ENCODE data around the gene SOBP.
A peak's percentile ranks its signal among the peaks of the same experiment; 100 is the strongest.

Gene SOBP

DNA sequence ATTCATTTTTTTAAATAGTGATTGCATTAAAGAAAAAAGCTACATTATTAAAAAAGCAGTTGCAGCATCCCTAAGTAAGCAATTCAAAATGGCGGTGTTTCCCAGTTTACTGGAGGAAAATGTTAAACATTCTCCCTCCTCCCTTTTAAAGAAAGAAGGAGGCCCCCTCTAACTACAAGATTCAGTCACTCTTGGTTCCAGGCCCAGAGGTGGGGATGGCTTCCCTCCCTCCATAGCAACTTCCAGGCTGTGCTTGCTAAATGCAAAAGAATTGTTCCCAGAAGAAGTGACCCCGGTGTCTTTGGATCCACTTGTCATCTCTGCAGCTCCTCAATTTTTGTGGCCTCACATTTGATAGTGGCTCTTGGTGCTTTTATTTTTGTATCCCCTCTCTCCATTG, 165.9 kb downstream of the SOBP start:
- no peak for DNase-seq (ENCODE audit: low read depth in 4 of 4, low spot score in 1 of 4)

DNA sequence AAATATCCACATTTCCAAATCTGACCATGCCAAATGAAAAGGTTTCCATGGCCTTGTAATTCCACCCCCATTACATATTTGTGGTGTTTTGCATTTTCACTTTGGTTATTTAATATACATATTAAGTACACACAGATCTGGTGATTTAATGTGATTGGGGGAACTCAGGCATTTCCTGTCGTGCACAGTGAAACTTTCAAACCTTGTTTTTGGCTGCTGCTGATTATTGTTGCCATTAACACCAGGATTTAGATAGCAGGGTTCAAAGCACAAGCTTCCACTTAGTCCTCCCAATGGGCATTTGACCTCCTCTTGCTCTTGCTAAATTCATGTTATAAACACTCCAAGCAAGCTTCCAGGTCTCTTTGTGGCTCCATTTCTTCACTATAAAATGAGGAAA, 166.5 kb downstream of the SOBP start:
- DNase-seq (ENCODE audit: low read depth in 4 of 4, low spot score in 1 of 4): no peak

- DNase-seq (ENCODE audit: low read depth in 4 of 4, low spot score in 1 of 4): no peak
These were observed 167.0 kb downstream of the SOBP start for GRCh38 chr6:107656883-107657282.

- no peak for DNase-seq (ENCODE audit: low read depth in 4 of 4, low spot score in 1 of 4)
These were observed 167.4 kb downstream of the SOBP start for GRCh38 chr6:107657373-107657754.

DNA sequence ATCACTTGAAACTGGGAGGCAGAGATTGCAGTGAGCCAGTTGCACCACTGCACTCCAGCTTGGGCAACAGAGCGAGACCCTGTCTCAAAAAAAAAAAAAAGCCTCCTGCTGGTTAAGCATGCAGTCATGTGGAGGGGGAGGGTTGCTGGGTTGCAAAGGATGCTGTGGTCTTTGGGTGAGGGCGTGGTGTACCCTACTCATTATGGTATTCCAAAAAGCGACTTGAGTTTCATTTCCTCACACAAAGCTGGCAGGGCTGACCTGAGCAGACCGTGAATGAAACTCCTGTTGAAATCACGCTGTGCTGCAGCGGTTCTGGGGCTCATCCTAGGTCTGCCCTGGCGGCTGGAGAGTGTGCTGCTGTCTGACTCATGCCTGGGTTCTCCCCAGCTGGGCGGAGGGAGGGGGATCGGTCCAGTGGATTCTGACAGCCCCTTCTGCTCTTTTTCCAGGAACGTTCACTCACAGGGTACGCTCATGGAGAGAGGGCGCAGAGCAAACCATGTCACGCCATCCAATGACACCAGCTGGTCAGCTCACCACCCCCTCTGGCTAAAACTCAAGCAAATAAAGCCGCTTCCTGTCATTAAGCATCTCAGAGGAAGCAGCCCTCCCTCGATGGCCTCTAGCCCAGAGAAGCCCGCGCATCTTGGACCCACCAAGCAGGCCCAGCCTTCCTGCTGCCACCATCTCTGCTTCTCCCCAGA, 168.0 kb downstream of the SOBP start:
- DNase-seq (ENCODE audit: low read depth in 4 of 4, low spot score in 1 of 4): peak in 2 of 4 experiments; percentile 16 to 41

- no peak for DNase-seq (ENCODE audit: low read depth in 4 of 4, low spot score in 1 of 4)
These were observed 169.3 kb downstream of the SOBP start for GRCh38 chr6:107658920-107659865.

DNA sequence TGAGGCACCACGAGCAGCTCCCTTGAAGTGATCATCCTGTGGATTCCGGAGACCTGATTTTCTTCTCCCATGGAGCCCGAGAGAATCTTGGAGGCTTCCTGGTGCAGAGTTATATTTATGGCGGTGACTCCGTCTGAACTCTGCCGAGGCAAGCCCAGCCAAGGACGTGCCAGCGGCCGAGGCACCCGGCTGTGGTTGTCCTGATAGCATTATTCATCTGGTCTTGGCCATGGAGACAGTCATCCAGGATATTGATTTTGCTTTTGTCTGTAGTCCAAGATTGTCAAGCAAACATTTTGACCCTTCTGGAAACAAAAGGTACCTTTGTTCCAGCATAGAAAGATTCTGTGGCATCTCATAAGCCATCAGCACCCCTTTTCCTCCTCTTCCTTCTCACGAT, 170.9 kb downstream of the SOBP start:
- DNase-seq (ENCODE audit: low read depth in 4 of 4, low spot score in 1 of 4): no peak

GRCh38 chr6:107661291-107661690, 171.4 kb downstream of the SOBP start:
- no peak for DNase-seq (ENCODE audit: low read depth in 4 of 4, low spot score in 1 of 4)

GRCh38 chr6:107662333-107662732, 172.4 kb downstream of the SOBP start:
- DNase-seq (ENCODE audit: low read depth in 4 of 4, low spot score in 1 of 4): no peak

DNA sequence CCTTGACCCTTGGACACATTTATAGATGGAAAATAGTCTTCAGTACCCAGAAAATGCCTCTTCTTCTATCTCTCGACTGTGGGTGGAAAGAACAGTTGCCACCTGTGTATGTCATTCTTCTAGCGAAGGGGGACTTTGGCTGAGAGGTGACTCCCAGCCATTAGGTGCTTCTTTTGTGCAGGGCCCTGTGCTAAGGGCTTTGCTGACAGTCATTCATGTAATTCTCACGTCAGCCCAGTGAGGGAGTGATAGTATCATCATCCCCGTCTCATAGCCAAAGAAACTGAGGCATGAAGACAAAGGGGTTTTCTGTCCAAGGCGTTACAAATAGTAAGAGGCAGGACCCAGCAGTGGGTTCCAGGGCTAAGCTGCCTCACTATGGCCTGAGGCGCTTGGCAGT, 173.4 kb downstream of the SOBP start:
- no peak for DNase-seq (ENCODE audit: low read depth in 4 of 4, low spot score in 1 of 4)

DNA sequence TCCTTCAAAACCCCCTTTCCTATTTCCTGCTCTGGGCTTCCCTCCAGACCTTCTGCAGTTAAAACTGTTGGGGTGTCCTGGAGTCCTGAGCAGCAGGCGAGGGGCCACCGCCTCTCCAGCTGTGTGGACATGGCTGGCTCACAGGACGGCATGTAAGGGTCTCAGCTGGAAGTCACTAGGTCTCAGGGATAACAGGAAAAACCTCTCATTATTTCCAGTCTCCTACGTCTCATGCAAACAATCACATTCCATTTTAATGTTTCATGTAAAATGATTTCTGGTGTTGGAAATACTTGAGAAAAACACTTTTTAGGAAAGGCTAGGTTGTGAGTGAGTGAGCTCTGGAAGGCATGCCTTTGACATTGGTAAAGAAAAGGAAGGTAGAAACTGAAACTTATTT, 175.5 kb downstream of the SOBP start:
- no peak for DNase-seq (ENCODE audit: low read depth in 4 of 4, low spot score in 1 of 4)

GRCh38 chr6:107666084-107666980, 176.4 kb downstream of the SOBP start:
- DNase-seq (ENCODE audit: low read depth in 4 of 4, low spot score in 1 of 4): no peak

- no peak for DNase-seq (ENCODE audit: low read depth in 4 of 4, low spot score in 1 of 4)
These were observed 177.2 kb downstream of the SOBP start for GRCh38 chr6:107666981-107667601.

GRCh38 chr6:107667790-107668189, 177.9 kb downstream of the SOBP start:
- DNase-seq (ENCODE audit: low read depth in 4 of 4, low spot score in 1 of 4): no peak

DNA sequence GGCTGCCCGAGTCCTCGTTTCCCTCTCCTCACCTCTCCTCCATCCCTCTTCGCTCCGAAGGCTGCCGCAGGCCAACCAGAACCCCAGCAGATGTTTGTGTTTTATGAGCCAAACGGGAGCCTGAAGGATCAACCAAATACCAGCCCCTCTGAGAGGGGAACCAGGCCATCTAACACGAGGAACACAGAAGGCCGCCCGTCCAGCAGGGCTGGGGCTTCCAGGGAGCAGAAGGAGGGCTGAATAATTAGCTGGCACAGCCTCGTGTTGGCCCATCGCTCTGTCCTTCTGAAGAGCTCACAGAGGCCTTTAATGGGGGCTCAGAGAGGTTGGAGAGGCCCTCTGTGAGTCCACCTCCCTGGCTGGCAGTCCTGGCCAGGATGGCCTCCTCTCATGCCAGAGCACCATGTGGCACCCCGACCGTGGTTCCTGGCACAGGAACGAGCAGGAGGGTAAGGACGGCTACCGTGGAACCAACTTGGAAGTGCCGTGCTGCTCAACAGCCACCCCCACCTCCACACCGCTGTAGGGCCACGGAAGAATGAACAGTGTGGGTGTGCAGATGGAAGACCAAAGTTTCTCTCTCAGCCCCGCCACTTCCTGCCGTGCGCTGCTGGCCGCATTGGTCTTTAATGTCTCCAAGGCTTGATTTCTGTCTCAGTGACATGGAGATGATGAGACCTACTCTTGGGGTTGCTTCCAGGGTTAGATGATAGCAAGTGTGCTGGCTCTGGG, 179.0 kb downstream of the SOBP start:
- DNase-seq (ENCODE audit: low read depth in 4 of 4, low spot score in 1 of 4): peak in 1 of 4 experiments; percentile 15

GRCh38 chr6:107670792-107671199, 180.9 kb downstream of the SOBP start:
- DNase-seq (ENCODE audit: low read depth in 4 of 4, low spot score in 1 of 4): no peak

- DNase-seq (ENCODE audit: low read depth in 4 of 4, low spot score in 1 of 4): no peak
These were observed 183.2 kb downstream of the SOBP start for GRCh38 chr6:107673076-107673494.

GRCh38 chr6:107674995-107675738, 185.2 kb downstream of the SOBP start:
- peak; percentile 68 to 84 (median 78) for DNase-seq (ENCODE audit: low read depth in 4 of 4, low spot score in 1 of 4)

DNA sequence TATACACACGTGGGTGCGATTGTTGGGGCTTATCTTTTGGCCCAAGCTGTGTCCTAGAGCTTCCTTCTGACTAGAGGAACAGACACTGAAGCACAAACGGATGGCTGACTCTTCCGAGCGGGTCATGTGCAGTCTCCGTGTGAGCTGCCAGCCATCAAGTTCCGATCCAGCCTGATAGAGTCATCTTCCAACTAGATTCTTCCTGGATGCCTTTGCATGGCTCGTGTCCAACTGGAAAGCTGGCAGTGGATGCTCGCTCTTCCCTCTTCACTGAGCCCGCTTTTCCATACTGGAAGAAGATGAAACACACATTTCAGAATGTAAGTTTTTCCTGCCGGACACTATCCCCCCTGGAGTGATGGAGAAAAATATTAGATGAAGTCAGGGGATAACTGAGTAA, 186.1 kb downstream of the SOBP start:
- DNase-seq (ENCODE audit: low read depth in 4 of 4, low spot score in 1 of 4): no peak
